HG03558 (cell line): ENCODE measurements around the gene SH3RF1.

Experiments
- ATAC-seq: cut with Tn5 transposase; IDR thresholded peaks from one replicate; pipeline ENCODE4 v1.9.1; 2021; ENCODE audit warnings: moderate number of reproducible peaks; ENCODE audit not compliant: unreplicated experiment; ENCODE audit errors: extremely low read depth

Gene SH3RF1

GRCh38 chr4:169054879-169055278 lies 215.9 kb downstream of the SH3RF1 start:
- no peak for ATAC-seq

DNA sequence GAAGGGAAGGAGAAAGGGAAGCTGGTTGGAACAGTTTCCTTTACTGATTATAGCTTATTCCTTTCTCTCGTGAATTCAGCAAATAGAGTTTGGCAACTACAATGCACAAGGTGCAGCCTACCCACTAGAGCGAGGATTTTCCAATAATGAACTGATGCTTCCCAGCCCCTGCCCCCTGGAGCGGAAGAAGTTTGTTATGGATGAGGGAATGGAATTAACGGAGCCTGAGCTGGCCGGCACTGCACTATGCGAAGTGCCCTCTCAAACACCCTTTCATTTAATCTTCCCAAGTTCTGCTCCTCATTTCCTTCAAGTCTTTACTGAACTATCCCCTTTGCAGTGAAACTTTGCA lies 218.2 kb downstream of the SH3RF1 start:
- no peak for ATAC-seq

GRCh38 chr4:169051761-169052593 lies 218.8 kb downstream of the SH3RF1 start:
- ATAC-seq = no peak

GRCh38 chr4:169050881-169051760 lies 219.6 kb downstream of the SH3RF1 start:
- no peak for ATAC-seq

GRCh38 chr4:169050284-169050683 lies 220.5 kb downstream of the SH3RF1 start:
- ATAC-seq = no peak

- no peak for ATAC-seq
These were observed 221.8 kb downstream of the SH3RF1 start for GRCh38 chr4:169048868-169049414.

- no peak for ATAC-seq
These were observed 222.8 kb downstream of the SH3RF1 start for GRCh38 chr4:169047956-169048355.

DNA sequence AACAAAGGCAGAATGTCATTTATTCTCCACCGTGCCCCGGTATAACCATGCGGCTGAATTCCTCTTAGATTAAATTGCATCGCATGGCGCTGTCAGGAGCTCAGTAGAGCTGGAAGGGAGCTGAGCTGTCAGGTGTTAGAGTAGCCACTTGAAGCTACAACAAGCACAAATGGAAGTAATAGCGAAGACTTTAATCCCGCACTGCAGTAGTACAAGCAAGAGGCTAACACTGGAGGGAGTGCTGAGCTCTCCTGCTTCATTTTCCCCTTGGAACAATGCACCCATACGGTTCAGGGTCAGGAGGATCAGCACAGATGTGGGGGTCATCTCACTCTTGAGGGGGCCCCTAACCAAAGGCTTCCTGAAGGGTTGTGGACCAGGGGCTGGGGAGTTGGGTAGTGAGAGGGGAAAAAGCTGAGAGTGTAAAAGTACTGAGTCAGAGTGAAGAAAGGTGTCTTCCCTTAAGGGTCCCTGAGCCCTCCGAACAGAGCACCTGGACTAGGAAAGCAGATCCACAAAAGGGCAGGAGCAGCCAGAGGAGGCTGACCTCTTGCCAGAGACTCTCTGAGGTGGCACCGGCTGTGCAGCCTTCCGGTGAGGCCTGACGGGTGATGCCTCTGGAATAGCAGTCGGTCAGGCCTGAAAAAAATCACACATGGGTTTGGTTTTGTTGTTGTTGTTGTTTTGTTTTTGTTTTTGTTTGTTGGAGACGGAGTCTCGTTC lies 224.7 kb downstream of the SH3RF1 start:
- ATAC-seq = no peak

DNA sequence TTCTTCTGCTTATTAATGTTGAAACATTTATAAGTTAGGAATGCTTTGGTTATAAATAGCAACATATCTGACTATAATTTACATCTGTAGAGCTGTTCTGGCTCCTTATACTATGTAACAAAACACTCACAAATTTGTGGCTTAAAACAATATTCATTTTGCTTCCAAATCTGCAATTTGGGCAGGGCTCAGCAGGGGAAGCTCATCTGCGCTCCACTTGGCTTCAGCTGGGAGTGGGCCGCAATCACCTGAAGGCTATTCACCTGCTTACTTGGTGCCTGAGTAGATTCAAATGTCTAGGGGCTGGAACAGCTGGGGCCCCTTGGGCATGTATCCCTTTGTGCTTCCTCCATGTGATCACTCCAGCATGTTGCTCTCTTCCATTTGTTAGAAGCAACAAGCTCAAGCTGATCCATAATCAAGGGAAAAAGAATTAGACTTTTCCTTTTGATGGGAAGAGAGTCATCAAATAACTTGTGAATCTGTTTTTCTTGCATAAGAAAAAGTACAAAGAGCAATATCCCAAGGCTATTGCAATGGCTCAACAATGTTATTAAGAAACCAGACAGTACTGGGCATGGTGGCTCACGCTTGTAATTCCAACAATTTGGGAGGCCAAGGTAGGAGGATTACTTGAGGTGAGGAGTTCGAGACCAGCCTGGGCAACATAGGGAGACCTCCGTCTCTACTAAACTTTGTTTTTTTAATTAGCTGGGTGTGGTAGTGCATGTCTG lies 225.9 kb downstream of the SH3RF1 start:
- no peak for ATAC-seq
